HG03432 (cell line): Measurements from ENCODE around the gene ST6GALNAC2.
"Not testable (repeated sequence)": the region's sequence is repeated elsewhere in the genome, so short reads cannot be mapped to it uniquely, and the experiment has no call there.

ENCODE experiments used
- ATAC-seq: cut with Tn5 transposase; IDR thresholded peaks from one replicate; pipeline ENCODE4 v1.9.1; 2021; ENCODE audit warnings: mild to moderate bottlenecking, moderate library complexity; ENCODE audit not compliant: unreplicated experiment

Gene ST6GALNAC2

GRCh38 chr17:76585649-76586593 lies at the start of gene ST6GALNAC2:
Gene ST6GALNAC2 (minus strand): TSS chr17:76585860. CDS start chr17:76585808, 52 bp downstream.
- no peak for ATAC-seq

- no peak for ATAC-seq
These were observed 49.4 kb upstream of the ST6GALNAC2 start for GRCh38 chr17:76635039-76635438.

GRCh38 chr17:76633628-76634328 lies 48.1 kb upstream of the ST6GALNAC2 start:
- ATAC-seq = no peak

GRCh38 chr17:76631821-76632565 lies 46.3 kb upstream of the ST6GALNAC2 start:
- ATAC-seq = no peak

- ATAC-seq = no peak
These were observed 44.5 kb upstream of the ST6GALNAC2 start for GRCh38 chr17:76630151-76630550.

GRCh38 chr17:76627510-76627909 lies 41.9 kb upstream of the ST6GALNAC2 start:
- no peak for ATAC-seq

- no peak for ATAC-seq
These were observed 40.8 kb upstream of the ST6GALNAC2 start for GRCh38 chr17:76626442-76626841.

- no peak for ATAC-seq
These were observed 39.8 kb upstream of the ST6GALNAC2 start for GRCh38 chr17:76625496-76625895.

- no peak for ATAC-seq
These were observed 37.8 kb upstream of the ST6GALNAC2 start for GRCh38 chr17:76623271-76624146.

- ATAC-seq = no peak
These were observed 32.2 kb upstream of the ST6GALNAC2 start for GRCh38 chr17:76617838-76618237.

GRCh38 chr17:76614912-76615617 lies 29.4 kb upstream of the ST6GALNAC2 start:
- ATAC-seq = no peak

- not testable (repeated sequence) for ATAC-seq
These were observed 28.6 kb upstream of the ST6GALNAC2 start for GRCh38 chr17:76614064-76614759.

GRCh38 chr17:76612977-76613851 lies 27.6 kb upstream of the ST6GALNAC2 start:
- ATAC-seq = no peak

GRCh38 chr17:76612465-76612864 lies 26.8 kb upstream of the ST6GALNAC2 start:
- ATAC-seq = no peak

- ATAC-seq = no peak
These were observed 26.1 kb upstream of the ST6GALNAC2 start for GRCh38 chr17:76611758-76612157.

GRCh38 chr17:76611080-76611749 lies 25.6 kb upstream of the ST6GALNAC2 start:
- ATAC-seq = not testable (repeated sequence)

- not testable (repeated sequence) for ATAC-seq
These were observed 21.0 kb upstream of the ST6GALNAC2 start for GRCh38 chr17:76606685-76607084.
